ENCODE measurements around the gene ITIH1. TPM values are rescaled to one million over a fixed set of nuclear protein-coding genes. Genes with fewer than 3 reads are reported as not detected.
A peak's percentile ranks its signal among the peaks of the same experiment; 100 is the strongest.

Gene ITIH1
- total and polyA plus RNA-seq, 9 of the 15 experiments (the other 6 are each of a cell fraction or from before 2014, with no cell fraction given) = 0.31 TPM; not detected in 8

- no peak for ATAC-seq
- POLR2A ChIA-PET = interaction anchor here (0.7 to 1.0 kb wide), 3 partner anchors 10 to 28 kb away, joined by 3 to 5 read pairs (median 5); partner anchors contain the start of gene NEK4
- no TSS peak for BruUV-seq (replicated peaks)
- DNase-seq (ENCODE audit: extremely low read depth in 1 of 4, low spot score in 3 of 4) = no peak
- CTCF ChIA-PET (ENCODE audit: low intra/inter-chr PET ratio) = interaction anchor here (1.2 kb wide), 1 partner anchor 56 kb away, joined by 3 read pairs; no protein-coding TSS in a partner anchor
- no peaks in the 10 kb centered on the region for H3K79me2 ChIP-seq (ENCODE audit: control insufficient read depth, insufficient read depth, low read length)
- no peaks in the 10 kb centered on the region for H3K9me1 ChIP-seq (ENCODE audit: control insufficient read depth, insufficient read depth, low read length)
- FAIRE-seq = no peak
- 27% methylated on average over 9 of the region's 10 CpGs for WGBS (ENCODE audit: insufficient coverage, low coverage, missing lambda C conversion rate)
- H3K9me3 ChIP-seq (replicated peaks; ENCODE audit: control insufficient read depth, insufficient read depth, low read depth, low read length) = no peaks in the 10 kb centered on the region
- H2AFZ ChIP-seq (ENCODE audit: low read depth, low read length) = peak overlapping the region; percentile 45; the same call in 1 of the 2 replicates
- peaks cover 0 to 14% of the 10 kb centered on the region in 2 experiments; a peak in 2 of 5 replicates for H3K4me1 ChIP-seq (replicated peaks in 1 of 2; ENCODE audit: control insufficient read depth in 2 of 2, insufficient read depth in 2 of 2, low read length in 2 of 2)
- no peak overlapping the region for H3K4me2 ChIP-seq (ENCODE audit: insufficient read depth, low read length)
- H3K4me3 ChIP-seq = no peak overlapping the region
- H3K36me3 ChIP-seq (ENCODE audit: control insufficient read depth, insufficient read depth, low read length) = no peaks in the 10 kb centered on the region
- intact Hi-C loops (cut with micrococcal nuclease) = no loop called here
- in situ Hi-C loops (cut with MboI) = no loop called here
- H3K9ac ChIP-seq (ENCODE audit: insufficient read depth in 1 of 2, low read depth in 2 of 2, low read length in 2 of 2) = no peak overlapping the region; a peak in 1 of 4 replicates
- H3K27me3 ChIP-seq (ENCODE audit: control insufficient read depth in 2 of 2, insufficient read depth in 2 of 2, low read length in 2 of 2) = peaks cover 0 to 10% of the 10 kb centered on the region in 2 experiments; a peak in 2 of 5 replicates
- H3K27ac ChIP-seq (ENCODE audit: extremely low read depth, low read depth, low read length) = no peak overlapping the region
- no peaks in the 10 kb centered on the region for H4K20me1 ChIP-seq (replicated peaks; ENCODE audit: control insufficient read depth, insufficient read depth, low read length)
- TF ChIP-seq TCF3 (CRISPR knock-in tag; IDR thresholded peaks at IDR 0.05) (no peak), RNF2 (IDR thresholded peaks at IDR 0.05) (no peak), RBM34 (IDR thresholded peaks at IDR 0.05; ENCODE audit: borderline replicate concordance, insufficient read depth, low read length) (no peak), THRAP3 (IDR thresholded peaks at IDR 0.05; ENCODE audit: borderline replicate concordance) (no peak), U2AF2 (optimal IDR thresholded peaks at IDR 0.05; ENCODE audit: low read depth, low read length) (no peak), ZNF239 (CRISPR knock-in tag; IDR thresholded peaks at IDR 0.05) (no peak)
- TF ChIP-seq, protein P1, sequence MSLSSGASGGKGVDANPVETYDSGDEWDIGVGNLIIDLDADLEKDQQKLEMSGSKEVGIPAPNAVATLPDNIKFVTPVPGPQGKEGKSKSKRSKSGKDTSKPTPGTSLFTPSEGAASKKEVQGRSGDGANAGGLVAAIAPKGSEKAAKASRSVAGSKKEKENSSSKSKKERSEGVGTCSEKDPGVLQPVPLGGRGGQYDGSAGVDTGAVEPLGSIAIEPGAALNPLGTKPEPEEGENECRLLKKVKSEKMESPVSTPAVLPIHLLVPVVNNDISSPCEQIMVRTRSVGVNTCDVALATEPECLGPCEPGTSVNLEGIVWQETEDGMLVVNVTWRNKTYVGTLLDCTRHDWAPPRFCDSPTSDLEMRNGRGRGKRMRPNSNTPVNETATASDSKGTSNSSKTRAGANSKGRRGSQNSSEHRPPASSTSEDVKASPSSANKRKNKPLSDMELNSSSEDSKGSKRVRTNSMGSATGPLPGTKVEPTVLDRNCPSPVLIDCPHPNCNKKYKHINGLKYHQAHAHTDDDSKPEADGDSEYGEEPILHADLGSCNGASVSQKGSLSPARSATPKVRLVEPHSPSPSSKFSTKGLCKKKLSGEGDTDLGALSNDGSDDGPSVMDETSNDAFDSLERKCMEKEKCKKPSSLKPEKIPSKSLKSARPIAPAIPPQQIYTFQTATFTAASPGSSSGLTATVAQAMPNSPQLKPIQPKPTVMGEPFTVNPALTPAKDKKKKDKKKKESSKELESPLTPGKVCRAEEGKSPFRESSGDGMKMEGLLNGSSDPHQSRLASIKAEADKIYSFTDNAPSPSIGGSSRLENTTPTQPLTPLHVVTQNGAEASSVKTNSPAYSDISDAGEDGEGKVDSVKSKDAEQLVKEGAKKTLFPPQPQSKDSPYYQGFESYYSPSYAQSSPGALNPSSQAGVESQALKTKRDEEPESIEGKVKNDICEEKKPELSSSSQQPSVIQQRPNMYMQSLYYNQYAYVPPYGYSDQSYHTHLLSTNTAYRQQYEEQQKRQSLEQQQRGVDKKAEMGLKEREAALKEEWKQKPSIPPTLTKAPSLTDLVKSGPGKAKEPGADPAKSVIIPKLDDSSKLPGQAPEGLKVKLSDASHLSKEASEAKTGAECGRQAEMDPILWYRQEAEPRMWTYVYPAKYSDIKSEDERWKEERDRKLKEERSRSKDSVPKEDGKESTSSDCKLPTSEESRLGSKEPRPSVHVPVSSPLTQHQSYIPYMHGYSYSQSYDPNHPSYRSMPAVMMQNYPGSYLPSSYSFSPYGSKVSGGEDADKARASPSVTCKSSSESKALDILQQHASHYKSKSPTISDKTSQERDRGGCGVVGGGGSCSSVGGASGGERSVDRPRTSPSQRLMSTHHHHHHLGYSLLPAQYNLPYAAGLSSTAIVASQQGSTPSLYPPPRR (CRISPR knock-in tag; IDR thresholded peaks at IDR 0.05; ENCODE audit: borderline replicate concordance) = no peak
- TF ChIP-seq, protein P2, sequence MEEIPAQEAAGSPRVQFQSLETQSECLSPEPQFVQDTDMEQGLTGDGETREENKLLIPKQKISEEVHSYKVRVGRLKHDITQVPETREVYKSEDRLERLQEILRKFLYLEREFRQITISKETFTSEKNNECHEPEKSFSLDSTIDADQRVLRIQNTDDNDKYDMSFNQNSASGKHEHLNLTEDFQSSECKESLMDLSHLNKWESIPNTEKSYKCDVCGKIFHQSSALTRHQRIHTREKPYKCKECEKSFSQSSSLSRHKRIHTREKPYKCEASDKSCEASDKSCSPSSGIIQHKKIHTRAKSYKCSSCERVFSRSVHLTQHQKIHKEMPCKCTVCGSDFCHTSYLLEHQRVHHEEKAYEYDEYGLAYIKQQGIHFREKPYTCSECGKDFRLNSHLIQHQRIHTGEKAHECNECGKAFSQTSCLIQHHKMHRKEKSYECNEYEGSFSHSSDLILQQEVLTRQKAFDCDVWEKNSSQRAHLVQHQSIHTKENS (CRISPR knock-in tag; IDR thresholded peaks at IDR 0.05) = no peak
Measured at GRCh38 chr3:52798376-52798977, 21.1 kb downstream of the ITIH1 start.
